GM18505 (cell line): ENCODE measurements around the gene TES.
"Not testable (repeated sequence)": the region's sequence is repeated elsewhere in the genome, so short reads cannot be mapped to it uniquely, and the experiment has no call there.

Source experiments
- ATAC-seq: cut with Tn5 transposase; IDR thresholded peaks from one replicate; pipeline ENCODE4 v1.9.1; 2021; ENCODE audit not compliant: unreplicated experiment
- POLR2A ChIP-seq: IDR thresholded peaks from 4 replicates; pipeline ENCODE4 v1.6.1; 2011; ENCODE audit warnings: borderline replicate concordance; ENCODE audit not compliant: insufficient read depth, insufficient read length; ENCODE audit errors: extremely low read depth

TES gene

GRCh38 chr7:116283595-116284204 is 73.4 kb downstream of the TES start:
- ATAC-seq: no peak
- TF ChIP-seq POLR2A: no peak

- no peak for ATAC-seq
- TF ChIP-seq POLR2A: no peak
These were observed 74.1 kb downstream of the TES start for GRCh38 chr7:116284390-116284789.

- ATAC-seq: no peak
- TF ChIP-seq POLR2A: no peak
These were observed 74.9 kb downstream of the TES start for GRCh38 chr7:116285252-116285651.

GRCh38 chr7:116290740-116291139 is 80.4 kb downstream of the TES start:
- no peak for ATAC-seq

GRCh38 chr7:116291937-116292336 is 81.6 kb downstream of the TES start:
- no peak for ATAC-seq
- no peak for TF ChIP-seq POLR2A

More at GRCh38 chr7:116290740-116291139, 80.4 kb downstream of the TES start:
- TF ChIP-seq POLR2A: no peak

- ATAC-seq: no peak
- no peak for TF ChIP-seq POLR2A
These were observed 82.0 kb downstream of the TES start for GRCh38 chr7:116292381-116292780.

GRCh38 chr7:116293139-116293538 is 82.8 kb downstream of the TES start:
- ATAC-seq: no peak

GRCh38 chr7:116293633-116294032 is 83.3 kb downstream of the TES start:
- no peak for ATAC-seq
- TF ChIP-seq POLR2A: no peak

More at GRCh38 chr7:116293139-116293538, 82.8 kb downstream of the TES start:
- TF ChIP-seq POLR2A: no peak

GRCh38 chr7:116295903-116296302 is 85.6 kb downstream of the TES start:
- ATAC-seq: not testable (repeated sequence)

GRCh38 chr7:116298055-116298454 is 87.7 kb downstream of the TES start:
- no peak for TF ChIP-seq POLR2A
- no peak for ATAC-seq

GRCh38 chr7:116298576-116298975 is 88.2 kb downstream of the TES start:
- TF ChIP-seq POLR2A: no peak

GRCh38 chr7:116305485-116306408 is 95.4 kb downstream of the TES start:
- TF ChIP-seq POLR2A: no peak
- no peak for ATAC-seq

More at GRCh38 chr7:116298576-116298975, 88.2 kb downstream of the TES start:
- no peak for ATAC-seq

GRCh38 chr7:116306409-116307048 is 96.2 kb downstream of the TES start:
- ATAC-seq: no peak
- TF ChIP-seq POLR2A: no peak
